ENCODE results near the gene PDIK1L.
A peak's percentile ranks its signal among the peaks of the same experiment; 100 is the strongest.

GRCh38 chr1:26110731-26111529, 694 bp upstream of the PDIK1L start:
- TF ChIP-seq CTCF (IDR thresholded peaks at IDR 0.05; ENCODE audit: poor library complexity, severe bottlenecking), result no peak
- peak; percentile 83 for TF ChIP-seq POLR2AphosphoS5 (IDR thresholded peaks at IDR 0.05)
- no peak for TF ChIP-seq EZH2 (IDR thresholded peaks at IDR 0.05; ENCODE audit: borderline replicate concordance, insufficient read depth, low read length, poor library complexity, severe bottlenecking)
- peak; percentile 95 for TF ChIP-seq REST (IDR thresholded peaks at IDR 0.05; ENCODE audit: borderline replicate concordance)
- TF ChIP-seq EP300 (conservative IDR thresholded peaks at IDR 0.05; ENCODE audit: poor library complexity, severe bottlenecking), result peak; percentile 11
- TF ChIP-seq RAD21 (conservative IDR thresholded peaks at IDR 0.05), result no peak
- TF ChIP-seq TAF1 (IDR thresholded peaks at IDR 0.05; ENCODE audit: low read depth), result peak; percentile 94
- TF ChIP-seq MXI1 (conservative IDR thresholded peaks at IDR 0.05; ENCODE audit: poor library complexity, severe bottlenecking), result peak; percentile 84
- peak; percentile 48 for TF ChIP-seq SMC3 (conservative IDR thresholded peaks at IDR 0.05; ENCODE audit: poor library complexity)
